Esophagus squamous epithelium (tissue), 4 donors: Measurements from ENCODE around the gene SMARCA4.

Experiments
- CTCF ChIP-seq, 6 experiments: fragments of 450-650 bp in 4 of 6; fragments of 200-600 bp in 2 of 6; sonication (generic) in 2 of 6; IDR thresholded peaks; one replicate each; pipeline ENCODE4 v1.5.1; 2016 to 2019; ENCODE audit warnings: antibody characterized with exemption in 6 of 6, mild to moderate bottlenecking in 4 of 6, moderate library complexity in 4 of 6
- POLR2A ChIP-seq, 4 donors: fragments of 450-650 bp; IDR thresholded peaks; one replicate each; pipeline ENCODE4 v1.6.1; 2017; ENCODE audit warnings: antibody characterized with exemption in 4 of 4, mild to moderate bottlenecking in 4 of 4, moderate library complexity in 3 of 4

- TF ChIP-seq CTCF (IDR thresholded peaks at IDR 0.05) (no peak), POLR2A (IDR thresholded peaks at IDR 0.05) (no peak)
Observed at GRCh38 chr19:11054628-11055027, 93.8 kb downstream of the SMARCA4 start.
